Fibroblast of lung (primary cell): Measurements from ENCODE around the gene PLA2G2F. TPM values are rescaled to one million over a fixed set of nuclear protein-coding genes. Genes with fewer than 3 reads are reported as not detected.
A peak's percentile ranks its signal among the peaks of the same experiment; 100 is the strongest.

ENCODE experiments used
- DNase-seq, 2 donors: peaks; one replicate each; pipeline versions ENCODE4 v3.0.0 to v3.0.0-alpha.2; 2010; ENCODE audit warnings: low read depth in 2 of 2
- H2AFZ ChIP-seq: 2 replicates; pipeline ENCODE4 v1.5.1; 2012; ENCODE audit warnings: low read length, control low read depth, inconsistent platforms
- H3K27ac ChIP-seq: 2 replicates; pipeline ENCODE4 v1.5.1; 2011; ENCODE audit warnings: low read length, control low read depth; ENCODE audit not compliant: insufficient read depth
- H3K27me3 ChIP-seq: 2 replicates; pipeline ENCODE4 v1.5.1; 2011; ENCODE audit warnings: mild to moderate bottlenecking, low read length; ENCODE audit not compliant: control insufficient read depth, insufficient read depth
- H3K36me3 ChIP-seq: 2 replicates; pipeline ENCODE4 v1.5.1; 2011; ENCODE audit warnings: low read length; ENCODE audit not compliant: control insufficient read depth, insufficient read depth
- H3K4me1 ChIP-seq: 2 replicates; pipeline ENCODE4 v1.5.1; 2011; ENCODE audit warnings: low read length; ENCODE audit not compliant: control insufficient read depth, insufficient read depth; ENCODE audit errors: extremely low read depth
- H3K4me2 ChIP-seq: 2 replicates; pipeline ENCODE4 v1.5.1; 2011; ENCODE audit warnings: low read length, control low read depth; ENCODE audit not compliant: insufficient read depth; ENCODE audit errors: extremely low read depth
- H3K4me3 ChIP-seq, 4 experiments: fragments of 200-600 bp in 1 of 4; sonication (generic) in 1 of 4; replicated peaks in 1 of 4; 2 replicates each; pipeline ENCODE4 v1.5.1; 2011 to 2016; ENCODE audit warnings: low read length in 4 of 4, low read depth in 3 of 4, mild to moderate bottlenecking in 3 of 4, control low read depth in 2 of 4, inconsistent platforms in 1 of 4, mixed read lengths in 1 of 4; ENCODE audit not compliant: insufficient read depth in 1 of 4; ENCODE audit errors: control extremely low read depth in 1 of 4
- H3K79me2 ChIP-seq: 2 replicates; pipeline ENCODE4 v1.5.1; 2012; ENCODE audit warnings: mild to moderate bottlenecking, low read length, inconsistent platforms; ENCODE audit not compliant: control insufficient read depth, insufficient read depth
- H3K9ac ChIP-seq: 2 replicates; pipeline ENCODE4 v1.5.1; 2011; ENCODE audit warnings: mild to moderate bottlenecking, low read length, control low read depth; ENCODE audit not compliant: insufficient read depth
- H3K9me3 ChIP-seq: 2 replicates; pipeline ENCODE4 v1.5.1; 2012; ENCODE audit warnings: low read depth, low read length; ENCODE audit not compliant: control insufficient read depth, insufficient read depth
- H4K20me1 ChIP-seq: 2 replicates; pipeline ENCODE4 v1.5.1; 2011; ENCODE audit warnings: low read length; ENCODE audit not compliant: control insufficient read depth, insufficient read depth; ENCODE audit errors: extremely low read depth
- EZH2 ChIP-seq: IDR thresholded peaks from 2 replicates; pipeline ENCODE4 v1.5.1; 2012; ENCODE audit warnings: low read length, control low read depth, mild to moderate bottlenecking; ENCODE audit errors: missing control alignments
- polyA plus RNA-seq, 2 donors: library from polyadenylated mRNA; depleted of rRNA in 1 of 2; stranded (reverse) in 1 of 2; unstranded in 1 of 2; fragments of >200 nt; gene quantifications; 2 replicates each; pipeline ENCODE4 v1.2.1, GENCODE V29; 2011 to 2012; ENCODE audit warnings: missing spikeins in 1 of 2
- total RNA-seq: library from RNA; depleted of rRNA; stranded (reverse); fragments of >200 nt; gene quantifications from 2 replicates; pipeline ENCODE4 v1.2.1, GENCODE V29; 2014
- TF ChIP-seq, protein P1 (sequence below), 2 donors: IDR thresholded peaks in 1 of 2; conservative IDR thresholded peaks in 1 of 2; 1 replicate in 1 of 2; 2 replicates in 1 of 2; pipeline ENCODE4 v1.5.1; 2011 to 2012; ENCODE audit warnings: low read length in 2 of 2, control low read depth in 1 of 2, inconsistent platforms in 1 of 2, low read depth in 1 of 2, mild to moderate bottlenecking in 1 of 2

Gene PLA2G2F
- total and polyA plus RNA-seq, 2 donors (not counting 1 experiment from before 2014, with no cell fraction given), result not detected

DNA sequence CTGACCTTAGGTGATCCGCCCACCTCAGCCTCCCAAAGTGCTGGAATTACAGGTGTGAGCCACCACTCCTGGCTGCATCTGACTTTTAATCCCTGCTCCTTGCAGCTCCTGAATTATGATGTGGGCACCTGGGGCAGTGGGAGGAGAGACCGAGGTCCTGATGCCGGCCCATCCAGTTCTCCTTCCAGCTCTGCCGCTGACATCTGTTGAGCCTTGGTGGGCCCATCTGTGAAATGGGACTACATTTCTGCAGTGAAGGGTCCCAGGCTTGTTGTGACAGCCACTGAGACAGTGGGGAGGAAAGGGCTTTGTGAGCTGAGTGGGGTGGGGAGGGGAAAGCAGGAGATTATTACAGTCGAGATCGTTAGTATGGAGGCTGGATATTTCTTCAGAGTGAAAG is 11.8 kb downstream of the PLA2G2F start:
- no peak for DNase-seq
- Histone ChIP-seq H3K9ac (no peak overlapping the region), H2AFZ (no peak overlapping the region)

GRCh38 chr1:20151906-20152598 is 12.9 kb downstream of the PLA2G2F start:
- peak overlapping the region; percentile 85 for H3K4me2 ChIP-seq
- no peaks in the 10 kb centered on the region for H3K27me3 ChIP-seq
- no peaks in the 10 kb centered on the region for H4K20me1 ChIP-seq
- peak overlapping the region; percentile 78 for H2AFZ ChIP-seq
- peak overlapping the region; percentile 42 for H3K9ac ChIP-seq
- H3K27ac ChIP-seq, result no peak overlapping the region
- DNase-seq, result peak; percentile 60 to 73
- H3K4me1 ChIP-seq, result peaks cover 6% of the 10 kb centered on the region
- H3K79me2 ChIP-seq, result no peaks in the 10 kb centered on the region
- H3K4me3 ChIP-seq, result peak overlapping the region; percentile 12 to 51 (median 36)
- TF ChIP-seq, protein P1, sequence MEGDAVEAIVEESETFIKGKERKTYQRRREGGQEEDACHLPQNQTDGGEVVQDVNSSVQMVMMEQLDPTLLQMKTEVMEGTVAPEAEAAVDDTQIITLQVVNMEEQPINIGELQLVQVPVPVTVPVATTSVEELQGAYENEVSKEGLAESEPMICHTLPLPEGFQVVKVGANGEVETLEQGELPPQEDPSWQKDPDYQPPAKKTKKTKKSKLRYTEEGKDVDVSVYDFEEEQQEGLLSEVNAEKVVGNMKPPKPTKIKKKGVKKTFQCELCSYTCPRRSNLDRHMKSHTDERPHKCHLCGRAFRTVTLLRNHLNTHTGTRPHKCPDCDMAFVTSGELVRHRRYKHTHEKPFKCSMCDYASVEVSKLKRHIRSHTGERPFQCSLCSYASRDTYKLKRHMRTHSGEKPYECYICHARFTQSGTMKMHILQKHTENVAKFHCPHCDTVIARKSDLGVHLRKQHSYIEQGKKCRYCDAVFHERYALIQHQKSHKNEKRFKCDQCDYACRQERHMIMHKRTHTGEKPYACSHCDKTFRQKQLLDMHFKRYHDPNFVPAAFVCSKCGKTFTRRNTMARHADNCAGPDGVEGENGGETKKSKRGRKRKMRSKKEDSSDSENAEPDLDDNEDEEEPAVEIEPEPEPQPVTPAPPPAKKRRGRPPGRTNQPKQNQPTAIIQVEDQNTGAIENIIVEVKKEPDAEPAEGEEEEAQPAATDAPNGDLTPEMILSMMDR (conservative IDR thresholded peaks at IDR 0.05 in 1 of 2, IDR thresholded peaks at IDR 0.05 in 1 of 2; ENCODE audit: low read depth in 1 of 2, low read length in 2 of 2), result peak; percentile 74 to 85
- no peak for TF ChIP-seq EZH2
- H3K36me3 ChIP-seq, result no peaks in the 10 kb centered on the region
- H3K9me3 ChIP-seq, result no peaks in the 10 kb centered on the region

More for the DNA sequence above, 11.8 kb downstream of the PLA2G2F start:
- no peaks in the 10 kb centered on the region for H3K36me3 ChIP-seq
- no peak for TF ChIP-seq EZH2
- TF ChIP-seq, protein P1 (conservative IDR thresholded peaks at IDR 0.05 in 1 of 2, IDR thresholded peaks at IDR 0.05 in 1 of 2; ENCODE audit: low read depth in 1 of 2, low read length in 2 of 2), result no peak
- no peak overlapping the region for H3K27ac ChIP-seq
- no peak overlapping the region for H3K4me2 ChIP-seq
- peaks cover 6% of the 10 kb centered on the region for H3K4me1 ChIP-seq
- H3K27me3 ChIP-seq, result no peaks in the 10 kb centered on the region
- H3K4me3 ChIP-seq, result no peak overlapping the region
- no peaks in the 10 kb centered on the region for H3K79me2 ChIP-seq
- H3K9me3 ChIP-seq, result no peaks in the 10 kb centered on the region
- no peaks in the 10 kb centered on the region for H4K20me1 ChIP-seq

GRCh38 chr1:20152599-20152930 is 13.4 kb downstream of the PLA2G2F start:
- no peaks in the 10 kb centered on the region for H3K27me3 ChIP-seq
- no peaks in the 10 kb centered on the region for H3K9me3 ChIP-seq
- no peak overlapping the region for H2AFZ ChIP-seq
- no peak overlapping the region for H3K9ac ChIP-seq
- no peak for TF ChIP-seq EZH2
- TF ChIP-seq, protein P1 (conservative IDR thresholded peaks at IDR 0.05 in 1 of 2, IDR thresholded peaks at IDR 0.05 in 1 of 2; ENCODE audit: low read depth in 1 of 2, low read length in 2 of 2), result no peak
- peaks cover 6% of the 10 kb centered on the region for H3K4me1 ChIP-seq
- DNase-seq, result no peak
- H3K79me2 ChIP-seq, result no peaks in the 10 kb centered on the region
- no peak overlapping the region for H3K27ac ChIP-seq
- no peaks in the 10 kb centered on the region for H3K36me3 ChIP-seq
- H3K4me3 ChIP-seq, result no peak overlapping the region
- H3K4me2 ChIP-seq, result no peak overlapping the region
- no peaks in the 10 kb centered on the region for H4K20me1 ChIP-seq
